ENCODE results near the gene PROCA1.
"Not testable (repeated sequence)": the region's sequence is repeated elsewhere in the genome, so short reads cannot be mapped to it uniquely, and the experiment has no call there.

The PROCA1 gene

GRCh38 chr17:28743243-28744103 is 31.8 kb upstream of the PROCA1 start, which contains the start of gene TRAF4:
Gene TRAF4, plus strand, starts transcription at chr17:28744011. Its CDS starts 102 bp downstream, at chr17:28744113.
- peak; percentile 60 for DNase-seq

- DNase-seq, result no peak
These were observed 30.0 kb upstream of the PROCA1 start for GRCh38 chr17:28741358-28742349.

- no peak for DNase-seq
These were observed 29.0 kb upstream of the PROCA1 start for GRCh38 chr17:28740406-28741357.

GRCh38 chr17:28738680-28739384 is 27.1 kb upstream of the PROCA1 start:
- no peak for DNase-seq

GRCh38 chr17:28737770-28738679 is 26.3 kb upstream of the PROCA1 start:
- DNase-seq, result no peak

- DNase-seq, result no peak
These were observed 25.6 kb upstream of the PROCA1 start for GRCh38 chr17:28737316-28737715.

GRCh38 chr17:28735913-28736769 is 24.5 kb upstream of the PROCA1 start:
- not testable (repeated sequence) for DNase-seq

- no peak for DNase-seq
These were observed 23.6 kb upstream of the PROCA1 start for GRCh38 chr17:28735242-28735722.

- DNase-seq, result no peak
These were observed 23.1 kb upstream of the PROCA1 start for GRCh38 chr17:28734712-28735241.

GRCh38 chr17:28733346-28733745 is 21.7 kb upstream of the PROCA1 start:
- DNase-seq, result no peak

GRCh38 chr17:28729950-28730330 is 18.3 kb upstream of the PROCA1 start:
- DNase-seq, result no peak

GRCh38 chr17:28728364-28729200 is 16.9 kb upstream of the PROCA1 start, which contains the start of gene NEK8:
Gene NEK8, plus strand, starts transcription at chr17:28728788. Its CDS starts 26 bp downstream, at chr17:28728814.
- peak; percentile 97 for DNase-seq

- peak; percentile 84 for DNase-seq
These were observed 15.2 kb upstream of the PROCA1 start for GRCh38 chr17:28726627-28727491.

GRCh38 chr17:28726226-28726626 is 14.5 kb upstream of the PROCA1 start, which contains the start of gene TLCD1:
Gene TLCD1, minus strand, starts transcription at chr17:28726233. Its CDS starts 136 bp downstream, at chr17:28726097.
- peak; percentile 47 for DNase-seq

GRCh38 chr17:28725660-28726225 is 14.1 kb upstream of the PROCA1 start:
- DNase-seq, result no peak

- no peak for DNase-seq
These were observed 13.5 kb upstream of the PROCA1 start for GRCh38 chr17:28725166-28725659.

Data from activated CD4-positive, alpha-beta T cell treated with anti-CD3 and anti-CD28 coated beads for 1 hour (primary cell).